Retinal pigment epithelial cell (primary cell): ENCODE data around the gene PYDC1.

Experiments used
- DNase-seq: peaks from one replicate; pipeline ENCODE4 v3.0.0-alpha.2; 2010; ENCODE audit warnings: low read depth
- H3K4me3 ChIP-seq: 2 replicates; pipeline ENCODE4 v1.5.1; 2011; ENCODE audit warnings: mild to moderate bottlenecking, low read length, control low read depth, moderate library complexity
- CTCF ChIP-seq: conservative IDR thresholded peaks from 2 replicates; pipeline ENCODE4 v1.5.1; 2011; ENCODE audit warnings: low read depth, low read length, control low read depth, inconsistent platforms

PYDC1 gene

GRCh38 chr16:31186930-31187807, 29.8 kb downstream of the PYDC1 start:
- TF ChIP-seq CTCF: no peak
- no peak overlapping the region for H3K4me3 ChIP-seq
- DNase-seq: no peak

- no peak overlapping the region for H3K4me3 ChIP-seq
- no peak for TF ChIP-seq CTCF
Measured at GRCh38 chr16:31186176-31186575, 30.8 kb downstream of the PYDC1 start.

GRCh38 chr16:31185339-31185738, 31.6 kb downstream of the PYDC1 start:
- H3K4me3 ChIP-seq: no peak overlapping the region
- no peak for TF ChIP-seq CTCF

More at GRCh38 chr16:31186176-31186575, 30.8 kb downstream of the PYDC1 start:
- no peak for DNase-seq

GRCh38 chr16:31184888-31185287, 32.0 kb downstream of the PYDC1 start:
- no peak for TF ChIP-seq CTCF
- H3K4me3 ChIP-seq: no peak overlapping the region
- no peak for DNase-seq

More at GRCh38 chr16:31185339-31185738, 31.6 kb downstream of the PYDC1 start:
- DNase-seq: no peak

- no peak overlapping the region for H3K4me3 ChIP-seq
- DNase-seq: no peak
- no peak for TF ChIP-seq CTCF
Measured at GRCh38 chr16:31183432-31184428, 33.2 kb downstream of the PYDC1 start.

GRCh38 chr16:31182391-31182790, 34.5 kb downstream of the PYDC1 start:
- TF ChIP-seq CTCF: no peak
- DNase-seq: no peak
- peak overlapping the region; percentile 93 for H3K4me3 ChIP-seq
